G401 (cell line): ENCODE measurements around the gene MYO7A. TPM values are rescaled to one million over a fixed set of nuclear protein-coding genes. Genes with fewer than 3 reads are reported as not detected.

Experiments used
- DNase-seq: peaks from one replicate; pipeline ENCODE4 v3.0.0-alpha.2; 2015; ENCODE audit warnings: low spot score
- in situ Hi-C: cut with HindIII; loops from 2 replicates; pipeline ENCODE4 v1.10.0; 2016; ENCODE audit warnings: low sequenced_read_pairs, mixed read lengths
- total RNA-seq: library from RNA; depleted of rRNA; stranded (reverse); fragments of >200 nt; shearing (Covaris generic); gene quantifications from 2 replicates; pipeline ENCODE4 v1.2.3, GENCODE V29; 2014; rRNA removed

Gene MYO7A
- total RNA-seq, 1 experiment from 2014 or later: 0.64 TPM

DNA sequence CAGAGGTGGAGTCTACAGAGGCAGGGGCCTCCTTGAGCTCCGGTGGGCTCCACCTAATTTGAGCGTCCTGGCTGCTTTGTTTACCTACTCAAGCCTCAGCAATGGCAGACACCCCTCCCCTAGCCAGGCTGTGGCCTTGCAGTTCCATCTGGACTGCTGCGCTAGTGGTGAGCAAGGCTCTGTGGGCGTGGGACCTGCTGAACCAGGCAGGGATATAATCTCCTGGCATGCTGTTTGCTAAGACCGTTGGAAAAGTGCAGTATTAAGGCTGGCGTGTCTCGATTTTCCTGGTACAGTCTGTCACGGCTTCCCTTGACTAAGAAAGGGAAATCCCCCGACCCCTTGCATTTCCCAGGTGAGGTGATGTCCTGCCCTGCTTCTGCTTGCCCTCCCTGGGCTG lies 95.8 kb downstream of the MYO7A start:
- no peak for DNase-seq
- in situ Hi-C loops: no loop called here

DNA sequence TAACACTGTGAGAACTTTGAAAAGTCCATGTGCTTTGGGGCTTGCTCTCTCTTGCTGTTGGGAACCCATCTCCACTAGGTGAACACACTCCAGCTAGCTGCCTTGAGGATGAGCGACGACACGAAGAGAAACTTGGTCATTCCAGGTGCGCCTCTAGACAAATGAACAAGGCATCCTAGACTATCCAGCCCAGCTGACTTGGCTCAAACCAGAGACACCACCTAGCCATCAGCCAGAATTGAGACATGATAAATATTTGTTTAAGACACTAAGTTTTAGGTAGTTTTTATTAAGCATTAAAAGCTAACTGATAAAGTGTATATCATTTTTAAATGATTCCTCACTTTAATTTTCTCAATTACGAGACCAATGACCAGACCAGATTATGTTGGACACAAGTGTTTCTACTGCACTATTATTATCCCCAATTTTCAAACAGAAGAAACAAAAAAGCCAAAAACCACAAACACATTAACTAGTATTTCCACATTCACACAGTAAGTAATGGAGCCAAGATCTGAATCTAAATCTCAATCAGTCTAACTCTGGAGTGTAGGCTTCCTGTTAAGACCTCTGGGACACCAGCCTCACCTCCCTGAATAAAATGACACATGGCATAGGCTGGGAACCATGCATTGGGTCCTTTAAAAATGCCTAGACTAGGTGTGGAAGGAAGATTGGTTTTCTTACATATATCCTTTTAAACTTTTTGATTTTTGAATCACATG lies 103.0 kb downstream of the MYO7A start:
- in situ Hi-C loops: no loop called here
- no peak for DNase-seq

DNA sequence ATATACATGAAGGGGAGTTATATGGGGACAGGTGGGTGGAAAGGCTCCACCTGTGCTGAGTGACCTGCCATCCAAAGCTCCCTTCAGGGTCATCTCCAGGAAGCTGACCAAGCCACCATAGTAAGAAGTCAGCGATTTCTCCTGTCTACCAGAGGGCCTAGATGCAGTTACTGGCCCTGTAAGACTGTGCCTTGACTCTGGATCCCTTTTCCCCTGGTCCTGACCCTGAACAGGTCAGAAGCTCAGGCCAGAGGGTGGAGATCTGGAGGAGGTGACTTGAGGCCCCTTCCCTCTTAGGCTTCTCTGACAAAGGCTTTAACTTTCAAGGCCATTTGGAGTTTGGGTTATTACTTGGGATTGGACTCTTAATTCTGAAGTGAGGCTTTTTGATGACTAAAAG lies 103.8 kb downstream of the MYO7A start:
- no peak for DNase-seq
- in situ Hi-C loops: no loop called here

DNA sequence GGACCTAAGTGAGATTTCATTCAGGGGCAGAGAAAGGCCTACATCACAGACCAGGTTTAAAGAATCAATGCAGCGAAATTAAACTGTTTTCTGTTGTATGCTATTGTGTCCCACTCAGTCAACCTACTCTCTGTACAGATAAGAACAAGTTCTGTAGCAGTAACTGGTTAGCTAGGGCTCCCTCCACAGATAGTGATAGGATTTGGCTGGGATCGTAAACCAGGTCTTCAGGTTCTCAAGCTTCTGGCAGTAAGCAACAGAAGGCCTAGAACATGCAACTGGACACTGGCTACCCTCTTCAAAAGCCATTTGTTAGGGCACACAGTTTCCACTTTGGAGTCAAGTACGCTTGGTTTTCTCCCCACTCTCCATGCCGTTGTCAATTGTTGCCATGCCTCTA lies 104.2 kb downstream of the MYO7A start:
- no peak for DNase-seq
- in situ Hi-C loops: no loop called here

DNA sequence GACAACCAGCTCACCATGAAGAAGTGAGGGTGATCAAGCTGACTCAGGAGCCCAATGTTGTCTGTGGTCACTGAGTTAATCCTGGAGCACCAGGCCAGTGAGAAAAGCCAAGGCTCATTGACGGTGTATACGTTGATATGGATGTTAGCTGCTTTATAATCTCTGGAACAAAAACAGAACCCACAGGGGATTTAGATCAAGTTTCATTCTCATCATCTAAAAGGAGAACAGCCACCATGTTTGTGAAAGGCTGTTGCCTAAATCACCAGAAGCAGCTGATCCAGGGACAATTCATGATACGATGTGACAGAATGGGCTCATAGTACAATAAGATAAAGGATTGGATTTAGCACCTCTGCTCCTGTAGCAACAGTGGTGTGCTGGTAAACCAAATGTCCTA lies 105.0 kb downstream of the MYO7A start:
- in situ Hi-C loops: no loop called here
- no peak for DNase-seq

DNA sequence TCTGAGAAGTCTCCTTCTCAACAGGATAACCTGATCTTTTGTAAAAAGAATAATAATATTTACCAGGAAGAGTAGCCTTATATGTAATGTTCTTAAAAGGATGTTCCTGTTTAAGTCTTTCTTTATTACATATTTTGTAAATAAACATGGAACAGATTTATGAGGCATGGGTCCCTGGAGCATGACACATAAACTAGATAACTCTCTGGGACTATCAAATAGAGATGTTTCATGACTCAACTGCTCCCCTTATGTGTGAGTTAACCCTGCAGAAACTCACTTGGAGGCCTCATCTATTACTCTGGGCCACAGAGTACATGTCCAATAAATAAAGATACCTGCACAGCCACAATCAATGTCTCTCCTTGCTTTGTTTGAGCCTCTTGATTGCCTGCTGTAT lies 108.9 kb downstream of the MYO7A start:
- in situ Hi-C loops: no loop called here
- DNase-seq: no peak

DNA sequence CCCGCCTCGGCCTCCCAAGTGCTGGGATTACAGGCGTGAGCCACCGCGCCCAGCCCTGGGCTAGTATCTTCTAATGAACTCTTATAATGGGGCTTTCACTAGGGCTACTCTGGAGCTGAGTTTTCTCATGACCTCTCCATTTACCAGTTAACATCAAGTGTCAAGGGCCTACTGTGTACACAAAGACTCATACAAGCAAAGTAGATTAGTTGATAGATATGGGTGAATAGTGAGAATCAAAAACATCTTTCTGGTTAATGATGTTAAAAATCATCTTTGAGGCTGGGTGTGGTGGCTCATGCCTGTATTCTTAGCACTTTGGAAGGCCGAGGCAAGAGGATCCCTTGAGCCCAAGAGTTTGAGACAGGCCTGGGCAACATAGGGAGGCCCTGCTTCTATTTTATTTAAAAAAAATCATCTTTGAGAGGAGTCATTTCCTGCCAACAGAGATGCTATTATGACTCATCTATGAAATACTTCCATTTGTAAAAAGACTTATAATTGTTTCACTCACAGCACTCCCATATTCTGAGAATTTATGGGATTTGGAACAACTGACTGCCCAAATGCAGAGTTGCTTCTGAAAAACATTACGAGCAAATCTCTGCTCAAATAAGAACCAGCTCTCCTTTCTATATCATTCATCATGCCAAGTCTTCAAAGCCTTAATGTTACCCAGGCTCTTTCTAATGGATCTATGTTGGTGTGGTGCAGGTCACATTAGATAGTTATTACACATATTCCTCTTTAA lies 116.4 kb downstream of the MYO7A start:
- in situ Hi-C loops: no loop called here
- no peak for DNase-seq

DNA sequence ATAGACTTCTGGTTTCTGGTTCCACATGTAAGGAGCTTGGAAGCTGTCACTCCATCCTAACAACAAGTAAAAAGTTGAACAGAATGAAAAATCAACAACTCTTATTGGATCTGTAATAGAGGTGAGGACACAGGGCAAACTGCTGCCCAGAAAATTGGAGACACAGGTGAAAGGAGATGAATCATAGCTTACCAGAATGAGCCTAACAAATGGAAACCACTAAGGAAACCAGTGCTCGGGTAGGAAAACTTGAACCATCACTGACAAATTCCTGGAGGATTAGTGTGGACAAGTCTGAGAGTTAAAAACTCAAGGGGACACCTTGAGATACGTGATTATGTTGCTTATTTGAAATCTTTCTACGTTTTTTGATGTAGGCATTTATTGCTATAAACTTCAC lies 121.4 kb downstream of the MYO7A start:
- in situ Hi-C loops: no loop called here
- no peak for DNase-seq

DNA sequence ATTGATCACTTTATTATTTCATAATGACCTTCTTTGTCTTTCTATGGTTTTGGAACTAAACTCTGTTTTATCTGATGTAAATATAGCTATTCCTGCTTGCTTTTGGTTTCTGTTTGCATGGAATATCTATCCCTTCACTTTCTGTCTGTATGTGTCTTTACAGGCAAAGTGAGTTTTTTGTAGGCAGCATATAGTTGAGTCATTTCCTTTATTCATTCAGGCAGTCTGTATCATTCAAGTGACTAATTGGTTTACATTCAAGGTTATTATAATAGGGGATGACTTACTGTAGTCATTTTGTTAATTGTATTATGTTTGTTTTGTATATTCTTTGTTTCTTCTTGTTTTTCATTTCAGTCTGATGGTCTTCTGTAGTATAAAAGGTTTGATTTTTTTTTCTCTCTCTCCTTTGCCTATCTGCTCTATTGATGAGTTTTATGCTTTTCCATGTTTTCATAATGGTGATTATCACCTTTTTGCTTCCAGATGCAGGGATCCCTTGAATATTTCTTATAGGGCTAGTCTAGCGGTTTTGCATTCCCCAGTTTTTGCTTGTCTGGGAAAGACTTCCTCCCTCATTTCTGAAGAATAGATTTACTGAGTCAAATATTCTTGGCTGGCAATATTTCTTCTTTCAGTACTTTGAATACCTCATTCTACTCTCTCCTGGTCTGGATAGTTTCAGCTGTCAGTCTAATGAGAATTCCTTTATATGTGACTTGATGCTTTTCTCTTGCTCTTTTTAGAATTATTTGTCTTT lies 123.0 kb downstream of the MYO7A start:
- no peak for DNase-seq
- in situ Hi-C loops: no loop called here

DNA sequence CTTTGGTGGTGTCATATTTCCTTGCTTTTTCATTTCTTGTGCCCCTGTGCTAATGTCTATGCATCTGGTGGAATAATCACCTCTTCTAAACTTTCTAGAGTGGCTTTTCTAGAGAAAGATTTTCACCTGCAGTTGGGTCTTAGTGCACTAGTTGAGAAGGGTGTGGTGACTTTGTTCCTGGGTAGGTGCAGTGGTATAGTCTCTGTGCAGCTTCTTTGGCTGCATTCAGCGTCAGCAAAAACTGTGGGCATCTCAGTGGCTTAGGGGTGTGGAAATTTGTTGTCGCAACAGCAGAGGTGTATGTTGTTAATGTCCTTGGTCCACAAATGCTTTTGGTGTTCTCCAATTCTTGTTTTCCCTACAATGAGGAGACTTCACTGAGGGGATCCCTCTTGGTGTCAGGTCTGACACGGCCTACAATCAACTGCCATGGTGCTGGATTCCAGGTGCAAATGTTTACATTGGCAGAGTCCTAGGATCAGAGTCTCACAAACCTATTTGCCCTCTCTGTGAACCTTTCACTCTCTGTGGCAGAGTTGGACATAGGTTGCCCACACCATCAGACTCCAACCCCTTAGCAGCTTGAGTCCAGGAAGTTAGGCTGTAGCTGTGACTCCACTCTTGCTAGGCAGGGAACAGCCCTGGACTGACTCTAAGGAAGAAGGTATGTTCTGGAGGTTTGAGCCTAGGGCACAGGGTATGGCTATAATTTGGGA lies 124.7 kb downstream of the MYO7A start:
- no peak for DNase-seq
- in situ Hi-C loops: no loop called here

DNA sequence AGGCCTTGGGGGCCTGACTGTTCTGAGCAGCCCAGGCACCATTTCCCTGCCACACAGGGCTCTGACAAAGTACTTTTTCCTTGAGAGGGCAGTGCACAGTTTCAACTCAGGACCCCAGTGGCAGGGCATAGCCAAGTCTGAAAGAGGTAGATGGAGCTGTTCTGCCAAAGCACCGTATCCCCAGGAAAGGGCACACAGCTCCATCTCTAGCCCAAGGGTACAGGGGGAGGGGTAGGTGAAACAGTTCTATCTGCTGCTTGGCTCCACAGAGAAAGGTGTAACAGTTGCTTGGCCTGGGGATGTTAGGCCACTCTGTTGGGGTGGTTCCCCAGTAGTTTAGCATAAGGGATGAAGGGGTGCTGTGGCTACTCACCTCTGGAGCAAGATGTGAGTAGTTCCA lies 125.6 kb downstream of the MYO7A start:
- in situ Hi-C loops: no loop called here
- DNase-seq: no peak

DNA sequence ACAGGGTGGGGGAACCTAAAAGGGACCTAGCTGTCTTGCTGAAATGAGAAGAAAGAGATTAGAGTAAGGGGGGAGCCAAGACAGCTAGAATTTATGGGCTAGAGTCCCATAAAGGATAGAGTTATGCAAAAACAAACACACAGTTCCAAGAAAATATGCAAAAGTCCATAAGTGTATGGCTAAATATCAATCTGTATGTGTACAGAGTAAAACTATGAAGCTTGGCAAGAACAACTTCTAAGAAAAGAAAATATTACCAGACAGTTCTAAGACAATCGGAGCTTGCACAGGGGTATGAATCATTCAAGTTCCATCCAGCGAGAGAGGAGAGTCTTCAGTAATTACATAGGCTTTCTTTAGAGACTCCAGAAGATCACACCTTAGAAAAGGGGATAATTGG lies 131.6 kb downstream of the MYO7A start:
- in situ Hi-C loops: no loop called here
- DNase-seq: no peak

DNA sequence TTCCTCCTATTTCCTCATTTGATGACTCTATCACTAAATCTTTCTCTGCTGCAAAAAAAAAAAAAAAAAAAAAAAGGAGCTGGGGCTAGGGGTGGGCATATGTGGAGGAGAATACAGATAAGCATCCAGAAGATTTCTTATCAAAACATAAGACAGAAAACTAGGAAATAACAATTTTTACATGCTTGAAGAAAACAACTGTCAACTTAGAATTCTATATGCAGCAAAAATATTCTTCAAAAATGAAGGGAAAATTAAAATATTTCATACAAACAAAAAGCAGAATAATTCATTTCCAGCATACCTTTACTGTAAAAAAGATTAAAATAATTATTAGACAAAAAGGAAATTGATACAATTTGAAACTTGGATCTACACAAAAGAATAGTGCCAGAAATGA lies 134.8 kb downstream of the MYO7A start:
- DNase-seq: no peak
- in situ Hi-C loops: no loop called here

Other genes starting within 250 kb of the MYO7A start
- gene B3GNT6, start 93.8 kb upstream of the MYO7A start, total RNA-seq: not detected in 2 replicates
- gene CAPN5, start 61.3 kb upstream of the MYO7A start, total RNA-seq: 5.6 and 11.1 TPM in 2 replicates
- not detected in 2 replicates for gene OMP, start 25.4 kb upstream of the MYO7A start, total RNA-seq
- gene GDPD4, start 173.4 kb downstream of the MYO7A start, total RNA-seq: not detected in 2 replicates